NOMO-1 (cell line): ENCODE data around the gene RNF213.
"Not testable (repeated sequence)": the region's sequence is repeated elsewhere in the genome, so short reads cannot be mapped to it uniquely, and the experiment has no call there.

Experiments
- DNase-seq, 2 experiments: peaks; one replicate each; lab custom pipeline; 2025; ENCODE audit not compliant: unreplicated experiment in 2 of 2; lab: John Stamatoyannopoulos, UW

RNF213 gene

GRCh38 chr17:80267391-80267790 is 6.7 kb downstream of the RNF213 start:
- DNase-seq = no peak

DNA sequence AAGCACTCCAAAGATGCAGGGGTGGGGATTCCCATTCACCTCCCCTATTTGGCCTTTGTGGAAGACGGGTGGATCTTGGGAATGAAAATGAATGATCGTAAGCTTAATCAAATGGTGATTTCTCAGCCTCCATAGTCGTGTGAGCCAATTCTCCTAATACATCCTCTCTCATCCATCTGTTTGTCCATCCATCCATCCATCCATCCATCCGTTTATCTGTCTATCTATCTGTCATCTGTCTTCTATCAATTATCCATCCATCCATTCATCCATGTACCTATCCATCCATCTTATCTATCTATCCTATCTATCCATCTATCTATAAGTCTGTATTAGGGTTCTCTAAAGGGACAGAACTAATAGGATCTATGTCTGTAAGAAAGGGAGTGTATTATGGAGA is 7.8 kb downstream of the RNF213 start:
- no peak for DNase-seq

DNA sequence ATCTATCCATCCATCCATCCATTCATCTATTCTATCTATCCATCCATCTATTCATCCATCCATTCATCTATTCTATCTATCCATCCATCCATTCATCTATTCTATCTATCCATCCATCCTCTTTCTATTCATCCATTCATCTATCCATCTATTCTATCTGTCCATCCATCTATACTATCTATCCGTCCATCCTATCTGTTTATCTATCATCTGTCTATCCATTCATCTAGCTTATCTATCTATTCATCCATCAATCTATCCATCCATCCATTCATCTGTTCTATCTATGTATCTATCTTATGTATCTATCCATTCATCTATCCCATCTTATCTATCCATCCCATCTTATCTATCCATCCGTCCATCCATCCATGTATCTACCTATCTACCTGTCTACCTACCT is 8.8 kb downstream of the RNF213 start:
- no peak for DNase-seq

DNA sequence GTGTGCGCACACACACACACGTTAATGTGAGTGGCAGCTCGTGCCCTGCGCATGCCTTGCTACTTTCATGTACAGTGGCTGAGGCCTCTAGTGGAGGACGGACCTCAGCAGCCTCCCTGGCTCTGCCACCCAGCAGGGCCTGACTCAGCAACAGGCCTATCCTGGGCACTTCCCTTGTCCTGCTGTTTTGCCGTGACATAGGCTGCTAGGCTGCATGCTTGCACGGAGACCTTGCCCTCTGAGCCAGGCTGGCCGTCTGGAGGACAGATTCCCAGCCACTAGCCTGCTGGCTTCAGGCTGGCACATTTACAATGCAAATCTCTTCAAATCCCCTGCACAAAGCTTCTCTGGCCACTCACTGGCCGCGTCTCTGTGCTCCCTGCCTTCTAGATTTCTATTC is 9.5 kb downstream of the RNF213 start:
- no peak for DNase-seq

DNA sequence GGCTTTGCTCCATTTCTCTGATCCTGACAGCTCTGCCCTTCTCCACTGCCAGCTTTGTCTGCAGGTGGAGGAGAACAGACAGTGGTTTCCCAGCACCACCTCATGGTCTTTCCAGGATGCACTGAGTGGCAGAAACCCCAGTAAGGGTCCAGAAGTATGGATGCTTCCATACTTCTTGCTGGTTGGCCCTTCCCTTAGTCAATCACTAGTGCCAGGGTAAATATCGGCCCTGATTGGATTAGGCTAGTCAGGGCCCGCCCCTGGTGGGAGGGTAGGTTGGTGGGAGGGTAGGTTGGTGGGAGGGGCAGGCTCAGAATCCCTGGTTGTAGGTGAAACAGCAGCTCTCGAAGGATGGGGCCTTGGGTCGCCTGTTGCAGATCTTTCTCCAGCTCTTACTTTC is 10.2 kb downstream of the RNF213 start:
- no peak for DNase-seq

GRCh38 chr17:80272366-80272765 is 11.7 kb downstream of the RNF213 start:
- no peak for DNase-seq

- DNase-seq = no peak
Observed at GRCh38 chr17:80274331-80274730, 13.7 kb downstream of the RNF213 start.

DNA sequence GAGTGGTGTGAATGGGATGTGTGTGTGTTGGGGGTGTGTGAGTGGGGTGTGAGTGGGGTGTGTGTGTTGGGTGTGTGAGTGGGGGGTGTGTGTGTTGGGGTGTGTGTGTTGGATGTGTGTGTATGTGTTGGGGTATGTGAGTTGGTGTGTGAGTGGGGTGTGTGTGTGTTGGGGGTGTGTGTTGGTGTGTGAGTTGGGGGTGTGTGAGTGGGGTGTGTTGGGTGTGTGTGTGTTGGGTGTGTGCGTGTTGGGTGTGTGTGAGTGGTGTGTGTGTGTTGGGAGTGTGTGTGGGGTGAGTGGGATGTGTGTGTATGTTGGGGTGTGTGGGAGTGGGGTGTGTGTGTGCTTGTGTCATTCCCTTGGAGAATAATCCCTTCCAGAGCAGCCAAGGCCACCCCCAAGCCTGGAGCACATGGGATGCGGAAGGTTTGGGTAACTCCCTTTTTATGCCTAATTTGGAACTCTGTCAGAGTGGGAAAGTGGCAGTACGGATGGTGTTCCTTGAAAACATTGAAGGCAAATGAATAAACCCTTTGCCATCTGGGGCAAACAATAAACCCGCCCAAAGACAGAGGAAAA is 14.3 kb downstream of the RNF213 start:
- DNase-seq = no peak

GRCh38 chr17:80275857-80276256 is 15.2 kb downstream of the RNF213 start:
- DNase-seq = not testable (repeated sequence)

- no peak for DNase-seq
Observed at GRCh38 chr17:80277751-80278671, 17.4 kb downstream of the RNF213 start.

DNA sequence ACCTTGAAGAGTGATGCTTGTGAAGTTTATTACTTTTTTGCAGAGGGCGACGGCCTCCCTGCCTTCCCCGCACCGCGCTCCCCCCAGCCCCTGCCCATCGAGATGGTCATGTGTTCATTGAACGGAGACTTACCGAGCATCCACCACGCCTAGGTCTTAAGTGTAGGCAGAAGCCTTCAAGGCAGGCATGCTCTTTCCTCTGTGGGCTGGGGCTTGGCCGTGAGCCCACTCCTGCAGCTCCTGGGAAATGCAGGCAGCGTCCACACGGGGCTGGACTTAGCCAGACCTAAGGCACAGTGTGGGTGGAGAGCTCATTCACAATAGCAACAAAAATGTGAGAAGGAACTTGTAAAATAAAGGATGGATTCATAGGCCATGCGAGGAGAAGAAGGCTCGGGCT is 19.2 kb downstream of the RNF213 start:
- no peak for DNase-seq

- DNase-seq = no peak
Observed at GRCh38 chr17:80281516-80281915, 20.9 kb downstream of the RNF213 start.

DNA sequence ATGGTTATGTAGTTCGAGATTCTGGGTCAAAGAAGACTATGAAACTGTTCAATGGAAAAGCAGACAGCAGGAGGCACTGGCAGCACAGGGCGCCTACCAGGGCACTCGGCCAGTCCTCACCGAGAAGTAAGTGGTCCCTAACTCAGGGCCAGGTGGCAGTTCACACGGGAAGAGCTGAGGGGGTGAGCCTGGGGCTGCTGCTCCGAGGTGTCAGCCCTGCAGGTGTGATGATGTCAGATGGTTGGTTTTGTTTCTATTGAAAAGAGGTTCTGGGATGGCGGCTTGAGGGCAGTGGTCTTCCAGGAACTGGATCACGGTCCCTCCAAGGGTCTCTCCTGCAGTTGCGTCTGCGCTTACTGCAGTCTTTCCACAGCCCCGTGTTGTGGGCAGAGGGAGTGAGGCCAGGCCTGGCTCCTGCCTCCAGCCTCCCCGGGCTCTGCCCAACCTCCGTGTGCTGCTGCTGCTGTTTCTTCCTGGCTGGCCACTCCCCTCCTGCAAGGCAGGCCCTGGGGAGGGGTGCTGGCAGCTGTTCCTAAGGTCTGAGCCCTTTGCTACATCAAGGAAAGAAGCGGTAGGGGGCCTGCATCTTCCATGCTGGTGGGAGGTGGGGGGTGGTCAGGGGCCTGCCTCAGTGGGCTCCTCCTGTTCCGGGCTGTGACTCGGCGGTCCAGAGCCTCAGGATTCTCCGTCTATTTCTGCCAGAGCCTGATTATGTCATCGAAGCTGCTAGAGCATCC is 22.6 kb downstream of the RNF213 start:
- DNase-seq = no peak

GRCh38 chr17:80284631-80285030 is 24.0 kb downstream of the RNF213 start:
- DNase-seq = no peak

DNA sequence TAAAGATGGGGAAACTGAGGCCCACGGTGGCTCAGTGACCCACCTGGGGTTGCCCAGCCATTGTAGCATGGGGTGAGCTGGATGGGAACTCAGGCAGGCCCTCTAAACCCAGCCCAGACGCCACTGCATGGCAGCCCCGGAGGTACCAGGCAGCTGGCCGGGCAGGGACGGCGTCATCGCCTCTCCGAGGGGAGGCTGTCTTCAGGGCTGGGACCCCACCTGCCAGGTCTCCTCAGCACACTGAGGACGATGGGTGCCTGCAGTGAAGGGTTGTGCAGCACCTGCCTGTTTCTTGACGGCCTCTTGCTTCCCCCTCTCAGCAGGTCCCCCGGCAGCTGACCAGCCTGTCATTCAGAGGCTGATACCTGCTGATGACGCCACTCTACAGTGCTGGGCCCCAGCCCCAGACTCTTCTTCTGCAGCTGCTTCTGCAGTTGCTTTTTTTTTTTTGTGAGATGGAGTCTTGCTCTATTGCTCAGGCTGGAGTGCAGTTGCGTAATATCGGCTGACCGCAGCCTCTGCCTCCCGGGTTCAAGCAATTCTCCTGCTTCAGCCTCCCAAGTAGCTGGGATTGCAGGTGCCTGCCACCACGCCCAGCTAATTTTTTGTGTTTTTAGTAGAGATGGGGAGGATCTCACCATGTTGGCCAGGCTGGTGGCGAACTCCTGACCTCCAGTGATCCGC is 24.7 kb downstream of the RNF213 start:
- no peak for DNase-seq

GRCh38 chr17:80286638-80286960 is 25.9 kb downstream of the RNF213 start:
- DNase-seq = no peak

GRCh38 chr17:80287038-80287437 is 26.4 kb downstream of the RNF213 start:
- DNase-seq = no peak

- DNase-seq = no peak
Observed at GRCh38 chr17:80287806-80288567, 27.3 kb downstream of the RNF213 start.

DNA sequence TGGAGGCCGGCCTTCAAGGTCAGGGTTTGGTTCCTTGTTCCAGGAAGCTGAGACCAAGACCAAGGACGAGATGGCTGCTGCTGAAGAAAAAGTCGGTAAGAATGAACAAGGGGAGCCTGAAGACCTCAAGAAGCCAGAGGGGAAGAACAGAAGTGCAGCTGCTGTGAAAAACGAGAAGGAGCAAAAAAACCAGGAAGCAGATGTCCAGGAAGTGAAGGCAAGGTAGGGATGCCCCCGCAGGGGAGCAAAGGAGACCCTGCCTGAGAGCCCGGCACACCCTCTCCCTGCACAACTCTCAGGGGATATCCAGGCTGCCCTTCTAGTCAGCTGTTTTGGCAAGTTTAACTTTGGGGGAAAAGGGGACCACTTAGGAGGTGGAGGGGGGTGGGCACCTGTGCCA is 29.0 kb downstream of the RNF213 start:
- DNase-seq = no peak

GRCh38 chr17:80290156-80290555 is 29.5 kb downstream of the RNF213 start:
- DNase-seq = no peak

DNA sequence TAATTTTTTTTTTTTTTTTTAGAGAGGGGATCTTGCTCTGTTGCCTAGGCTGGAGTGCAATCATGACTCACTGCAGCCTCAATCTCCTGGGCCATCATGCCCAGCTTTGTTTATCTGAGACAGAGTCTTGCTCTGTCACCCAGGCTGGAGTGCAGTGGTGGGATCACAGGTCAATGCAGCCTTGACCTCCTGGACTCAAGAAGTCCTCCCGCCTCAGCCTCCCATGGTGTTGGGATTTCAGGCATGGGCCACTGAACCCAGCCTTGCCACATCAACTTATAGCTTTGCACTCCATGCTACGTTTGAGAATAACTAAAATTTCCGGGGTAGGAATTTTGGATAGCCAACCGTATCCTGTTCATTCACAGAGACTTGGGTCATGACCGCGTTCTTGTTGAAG is 30.6 kb downstream of the RNF213 start:
- DNase-seq = no peak
